ENCODE data around the gene PABPN1L.

The PABPN1L gene

GRCh38 chr16:88888461-88889387, 22.3 kb upstream of the PABPN1L start:
- H3F3A ChIP-seq (ENCODE audit: insufficient read depth, low read length), result no peaks in the 10 kb centered on the region
- no peaks in the 10 kb centered on the region for H3K27me3 ChIP-seq (replicated peaks; ENCODE audit: insufficient read depth, low read length)
- no peaks in the 10 kb centered on the region for H3K4me1 ChIP-seq (ENCODE audit: low read length)
- no peak overlapping the region for H2AFZ ChIP-seq (ENCODE audit: low read length)
- no peaks in the 10 kb centered on the region for H3K9me2 ChIP-seq (replicated peaks; ENCODE audit: insufficient read depth, low read length)
- H3K4me3 ChIP-seq (ENCODE audit: low read length), result no peak overlapping the region
- H3K79me2 ChIP-seq (ENCODE audit: low read length), result no peaks in the 10 kb centered on the region
- H4K20me1 ChIP-seq (ENCODE audit: insufficient read depth, low read length), result no peaks in the 10 kb centered on the region
- H3K4me2 ChIP-seq (ENCODE audit: low read depth, low read length), result no peak overlapping the region
- no peaks in the 10 kb centered on the region for H3K9me3 ChIP-seq (replicated peaks; ENCODE audit: insufficient read depth, low read length)
- no peak overlapping the region for H3K9ac ChIP-seq (ENCODE audit: low read length)
- DNase-seq, result no peak
- H3K36me3 ChIP-seq (replicated peaks; ENCODE audit: insufficient read depth, low read length), result no peaks in the 10 kb centered on the region
- H3K27ac ChIP-seq (ENCODE audit: low read length), result no peak overlapping the region
- TF ChIP-seq EZH2phosphoT487 (IDR thresholded peaks at IDR 0.05; ENCODE audit: low read length) (no peak), EZH2 (optimal IDR thresholded peaks at IDR 0.05; ENCODE audit: low read depth, low read length) (no peak), CTCF (IDR thresholded peaks at IDR 0.05; ENCODE audit: low read length) (no peak)

GRCh38 chr16:88888057-88888456, 21.6 kb upstream of the PABPN1L start:
- H4K20me1 ChIP-seq (ENCODE audit: insufficient read depth, low read length), result no peaks in the 10 kb centered on the region

GRCh38 chr16:88886845-88887521, 20.5 kb upstream of the PABPN1L start:
- no peak for DNase-seq

More at GRCh38 chr16:88888057-88888456, 21.6 kb upstream of the PABPN1L start:
- Histone ChIP-seq H3K36me3 (replicated peaks; ENCODE audit: insufficient read depth, low read length) (no peaks in the 10 kb centered on the region), H3K4me1 (ENCODE audit: low read length) (no peaks in the 10 kb centered on the region), H3K27ac (ENCODE audit: low read length) (no peak overlapping the region), H2AFZ (ENCODE audit: low read length) (no peak overlapping the region), H3K9me2 (replicated peaks; ENCODE audit: insufficient read depth, low read length) (no peaks in the 10 kb centered on the region), H3K9ac (ENCODE audit: low read length) (no peak overlapping the region), H3F3A (ENCODE audit: insufficient read depth, low read length) (no peaks in the 10 kb centered on the region), H3K4me2 (ENCODE audit: low read depth, low read length) (no peak overlapping the region), H3K27me3 (replicated peaks; ENCODE audit: insufficient read depth, low read length) (no peaks in the 10 kb centered on the region), H3K79me2 (ENCODE audit: low read length) (no peaks in the 10 kb centered on the region), H3K4me3 (ENCODE audit: low read length) (no peak overlapping the region), H3K9me3 (replicated peaks; ENCODE audit: insufficient read depth, low read length) (no peaks in the 10 kb centered on the region)
- TF ChIP-seq EZH2 (optimal IDR thresholded peaks at IDR 0.05; ENCODE audit: low read depth, low read length) (no peak), EZH2phosphoT487 (IDR thresholded peaks at IDR 0.05; ENCODE audit: low read length) (no peak), CTCF (IDR thresholded peaks at IDR 0.05; ENCODE audit: low read length) (no peak)
- DNase-seq, result no peak

More at GRCh38 chr16:88886845-88887521, 20.5 kb upstream of the PABPN1L start:
- no peaks in the 10 kb centered on the region for H3K27me3 ChIP-seq (replicated peaks; ENCODE audit: insufficient read depth, low read length)
- H3K4me2 ChIP-seq (ENCODE audit: low read depth, low read length), result no peak overlapping the region
- H3K36me3 ChIP-seq (replicated peaks; ENCODE audit: insufficient read depth, low read length), result no peaks in the 10 kb centered on the region
- H4K20me1 ChIP-seq (ENCODE audit: insufficient read depth, low read length), result no peaks in the 10 kb centered on the region
- H3K9me2 ChIP-seq (replicated peaks; ENCODE audit: insufficient read depth, low read length), result no peaks in the 10 kb centered on the region
- H3K4me3 ChIP-seq (ENCODE audit: low read length), result no peak overlapping the region
- no peak overlapping the region for H2AFZ ChIP-seq (ENCODE audit: low read length)
- H3K4me1 ChIP-seq (ENCODE audit: low read length), result no peaks in the 10 kb centered on the region
- no peaks in the 10 kb centered on the region for H3K79me2 ChIP-seq (ENCODE audit: low read length)
- no peaks in the 10 kb centered on the region for H3K9me3 ChIP-seq (replicated peaks; ENCODE audit: insufficient read depth, low read length)
- no peaks in the 10 kb centered on the region for H3F3A ChIP-seq (ENCODE audit: insufficient read depth, low read length)
- no peak overlapping the region for H3K27ac ChIP-seq (ENCODE audit: low read length)
- no peak overlapping the region for H3K9ac ChIP-seq (ENCODE audit: low read length)
- TF ChIP-seq EZH2phosphoT487 (IDR thresholded peaks at IDR 0.05; ENCODE audit: low read length), result no peak

Measured in MM.1S (cell line).